H1 (cell line): ENCODE data around the gene TIMP3. TPM values are rescaled to one million over a fixed set of nuclear protein-coding genes. Genes with fewer than 3 reads are reported as not detected.

Experiments
- CTCF ChIA-PET: fragments of 300-600 bp; sonication (Branson Sonifier 250); formaldehyde crosslinking; loops from one replicate; lab custom pipeline; 2021; ENCODE audit not compliant: partially characterized antibody; lab: Charles Lee
- POLR2A ChIA-PET: fragments of 300-600 bp; sonication (Branson Sonifier 250); formaldehyde crosslinking; loops from one replicate; lab custom pipeline; 2021; ENCODE audit warnings: inconsistent platforms; ENCODE audit not compliant: partially characterized antibody; lab: Charles Lee
- DNase-seq, 2 experiments: peaks; one replicate each; pipeline versions ENCODE4 v3.0.0 to v3.0.0-alpha.2; 2010 to 2022; ENCODE audit warnings: low spot score in 2 of 2, low read depth in 1 of 2, mixed read lengths in 1 of 2
- FAIRE-seq: peaks from 2 replicates; lab custom pipeline; 2011; peaks lifted over from hg19 to GRCh38; lab: Jason Lieb, UNC
- H2AFZ ChIP-seq: 2 replicates; pipeline ENCODE4 v1.8.1; 2012; ENCODE audit warnings: low read length, inconsistent platforms
- H2AK5ac ChIP-seq: 2 replicates; pipeline ENCODE4 v1.6.1; 2013; ENCODE audit warnings: low read depth, low read length
- H2BK120ac ChIP-seq: replicated peaks from 2 replicates; pipeline ENCODE3; 2013; ENCODE audit warnings: low read depth, low read length, inconsistent platforms
- H2BK12ac ChIP-seq: 2 replicates; pipeline ENCODE4 v1.6.1; 2013; ENCODE audit warnings: low read depth, low read length
- H2BK15ac ChIP-seq: 2 replicates; pipeline ENCODE4 v1.6.1; 2013; ENCODE audit warnings: low read length
- H2BK20ac ChIP-seq: 2 replicates; pipeline ENCODE4 v1.6.1; 2013; ENCODE audit warnings: low read length
- H2BK5ac ChIP-seq: 2 replicates; pipeline ENCODE4 v1.6.1; 2013; ENCODE audit warnings: low read depth, low read length
- H3K14ac ChIP-seq: 2 replicates; pipeline ENCODE4 v1.6.1; 2013; ENCODE audit warnings: inconsistent platforms; ENCODE audit not compliant: insufficient read length
- H3K18ac ChIP-seq: 2 replicates; pipeline ENCODE4 v1.6.1; 2013; ENCODE audit warnings: low read length; ENCODE audit errors: extremely low read depth
- H3K23ac ChIP-seq: 2 replicates; pipeline ENCODE4 v1.6.1; 2013; ENCODE audit warnings: inconsistent platforms; ENCODE audit not compliant: insufficient read length
- H3K23me2 ChIP-seq: 2 replicates; pipeline ENCODE4 v1.6.1; 2013; ENCODE audit warnings: low read depth, low read length
- H3K27ac ChIP-seq: 2 replicates; pipeline ENCODE4 v1.6.1; 2011; ENCODE audit warnings: low read depth, low read length, inconsistent platforms
- H3K27me3 ChIP-seq, 4 experiments: replicated peaks in 1 of 4; 1 replicate in 1 of 4; 2 replicates in 3 of 4; pipeline versions ENCODE4 v1.6.1 to v1.8.1; 2011 to 2013; ENCODE audit warnings: low read length in 3 of 4, mild to moderate bottlenecking in 3 of 4, inconsistent platforms in 2 of 4, mixed read lengths in 2 of 4, moderate library complexity in 1 of 4; ENCODE audit not compliant: control insufficient read depth in 3 of 4, insufficient read depth in 3 of 4; ENCODE audit errors: extremely low read depth in 1 of 4
- H3K36me3 ChIP-seq, 4 experiments: 2 replicates each; pipeline versions ENCODE4 v1.6.1 to v1.8.1; 2011 to 2013; ENCODE audit warnings: mild to moderate bottlenecking in 4 of 4, low read length in 3 of 4, moderate library complexity in 2 of 4, control low read depth in 1 of 4, inconsistent platforms in 1 of 4; ENCODE audit not compliant: insufficient read depth in 4 of 4, control insufficient read depth in 2 of 4
- H3K4ac ChIP-seq: replicated peaks from 2 replicates; pipeline ENCODE3; 2013; ENCODE audit warnings: low read length, low read depth, mixed read lengths, inconsistent platforms; ENCODE audit not compliant: insufficient read length
- H3K4me1 ChIP-seq, 4 experiments: replicated peaks in 1 of 4; 1 replicate in 1 of 4; 2 replicates in 3 of 4; pipeline versions ENCODE4 v1.6.1 to v1.8.1; 2011 to 2013; ENCODE audit warnings: low read length in 3 of 4, inconsistent platforms in 2 of 4, mixed read lengths in 1 of 4; ENCODE audit not compliant: insufficient read depth in 4 of 4, control insufficient read depth in 3 of 4
- H3K4me2 ChIP-seq, 2 experiments: 2 replicates each; pipeline versions ENCODE4 v1.6.1 to v1.8.1; 2011 to 2013; ENCODE audit warnings: low read depth in 2 of 2, low read length in 2 of 2, control low read depth in 1 of 2, inconsistent platforms in 1 of 2, mild to moderate bottlenecking in 1 of 2; ENCODE audit not compliant: insufficient read depth in 1 of 2
- H3K4me3 ChIP-seq, 4 experiments: fragments of 200-600, 300-600 bp in 1 of 4; sonication (generic), shearing (Covaris generic), sonication (Bioruptor Twin) in 1 of 4; 2 replicates each; pipeline versions ENCODE4 v1.5.1 to v1.8.1; 2011 to 2016; ENCODE audit warnings: low read length in 4 of 4, low read depth in 3 of 4, control low read depth in 2 of 4, inconsistent platforms in 2 of 4, mild to moderate bottlenecking in 2 of 4, mixed read lengths in 1 of 4, moderate library complexity in 1 of 4; ENCODE audit not compliant: insufficient read depth in 2 of 4; ENCODE audit errors: extremely low read depth in 1 of 4
- H3K56ac ChIP-seq: replicated peaks from 2 replicates; pipeline ENCODE3; 2013; ENCODE audit warnings: low read depth, mild to moderate bottlenecking, mixed read lengths, low read length, inconsistent platforms; ENCODE audit not compliant: insufficient read length
- H3K79me1 ChIP-seq: 2 replicates; pipeline ENCODE4 v1.6.1; 2013; ENCODE audit warnings: low read depth, low read length, control low read depth
- H3K79me2 ChIP-seq, 2 experiments: 2 replicates each; pipeline versions ENCODE4 v1.6.1 to v1.8.1; 2012 to 2013; ENCODE audit warnings: low read length in 2 of 2, mild to moderate bottlenecking in 2 of 2, inconsistent platforms in 1 of 2; ENCODE audit not compliant: insufficient read depth in 2 of 2, control insufficient read depth in 1 of 2
- H3K9ac ChIP-seq, 4 experiments: replicated peaks in 1 of 4; 1 replicate in 1 of 4; 2 replicates in 3 of 4; pipeline versions ENCODE4 v1.6.1 to v1.8.1; 2011 to 2013; ENCODE audit warnings: low read depth in 3 of 4, low read length in 3 of 4, control low read depth in 2 of 4, mild to moderate bottlenecking in 2 of 4, moderate library complexity in 2 of 4, inconsistent platforms in 1 of 4; ENCODE audit errors: extremely low read depth in 1 of 4
- H3K9me3 ChIP-seq, 2 experiments: 2 replicates each; pipeline versions ENCODE4 v1.6.1 to v1.8.1; 2012 to 2013; ENCODE audit warnings: mild to moderate bottlenecking in 2 of 2, moderate library complexity in 2 of 2, control low read depth in 1 of 2, inconsistent platforms in 1 of 2, low read depth in 1 of 2, low read length in 1 of 2, mixed read lengths in 1 of 2; ENCODE audit not compliant: insufficient read depth in 2 of 2
- H4K20me1 ChIP-seq, 2 experiments: replicated peaks in 1 of 2; 2 replicates each; pipeline versions ENCODE3 to v1.8.1; 2011 to 2013; ENCODE audit warnings: inconsistent platforms in 2 of 2, low read length in 2 of 2, mild to moderate bottlenecking in 1 of 2; ENCODE audit not compliant: insufficient read depth in 2 of 2, control insufficient read depth in 1 of 2
- H4K5ac ChIP-seq: 2 replicates; pipeline ENCODE4 v1.6.1; 2013; ENCODE audit warnings: low read length, low read depth, mixed read lengths, inconsistent platforms; ENCODE audit not compliant: insufficient read length
- H4K8ac ChIP-seq: 2 replicates; pipeline ENCODE4 v1.8.0; 2013; ENCODE audit warnings: mild to moderate bottlenecking, moderate library complexity, low read length, inconsistent platforms; ENCODE audit not compliant: insufficient read depth; ENCODE audit errors: extremely low read depth
- H4K91ac ChIP-seq: replicated peaks from 2 replicates; pipeline ENCODE3; 2013; ENCODE audit warnings: low read length, mixed read lengths, inconsistent platforms; ENCODE audit not compliant: insufficient read length
- BACH1 ChIP-seq: IDR thresholded peaks from 2 replicates; pipeline ENCODE4 v1.6.1; 2012; ENCODE audit warnings: low read length, improper control_type of control experiment
- BCL11A ChIP-seq, 2 experiments: IDR thresholded peaks; one replicate each; pipeline ENCODE4 v1.6.1; 2011; ENCODE audit warnings: low read depth in 2 of 2, low read length in 2 of 2, mild to moderate bottlenecking in 2 of 2
- EZH2 ChIP-seq: fragments of 200-600 bp; sonication (generic); IDR thresholded peaks from 2 replicates; pipeline ENCODE4 v1.7.1; 2012; ENCODE audit warnings: low read depth, mild to moderate bottlenecking, moderate library complexity, low read length, inconsistent platforms; ENCODE audit not compliant: severe bottlenecking
- HDAC6 ChIP-seq: IDR thresholded peaks from one replicate; pipeline ENCODE4 v1.7.1; 2012; ENCODE audit warnings: low read depth, mild to moderate bottlenecking, inconsistent platforms, low read length, moderate library complexity
- MAFK ChIP-seq: IDR thresholded peaks from 2 replicates; pipeline ENCODE4 v1.6.1; 2012; ENCODE audit warnings: low read depth, mild to moderate bottlenecking, improper control_type of control experiment, low read length
- NANOG ChIP-seq: IDR thresholded peaks from 2 replicates; pipeline ENCODE4 v1.6.1; 2011; ENCODE audit warnings: low read length, low read depth, mild to moderate bottlenecking, inconsistent platforms; ENCODE audit not compliant: insufficient read depth, poor library complexity, severe bottlenecking
- SIN3A ChIP-seq, 2 experiments: IDR thresholded peaks in 1 of 2; conservative IDR thresholded peaks in 1 of 2; 2 replicates each; pipeline ENCODE4 v1.6.1; 2011 to 2012; ENCODE audit warnings: low read length in 2 of 2, improper control_type of control experiment in 1 of 2, low read depth in 1 of 2, mild to moderate bottlenecking in 1 of 2
- SIRT6 ChIP-seq: IDR thresholded peaks from one replicate; pipeline ENCODE4 v1.7.1; 2012; ENCODE audit warnings: low read length, inconsistent platforms
- SP1 ChIP-seq: IDR thresholded peaks from 2 replicates; pipeline ENCODE4 v1.6.1; 2011; ENCODE audit warnings: low read depth, low read length
- TEAD4 ChIP-seq: IDR thresholded peaks from 2 replicates; pipeline ENCODE4 v1.6.1; 2012; ENCODE audit warnings: low read depth, low read length, inconsistent platforms, mixed read lengths
- WGBS, 2 experiments: shearing (Covaris generic) in 1 of 2; methylation state at CpG; one replicate each; pipeline versions ENCODE4 v1.1.6 to v1.1.7; 2013 to 2015; ENCODE audit warnings: low lambda C conversion rate in 2 of 2, mixed read lengths in 2 of 2, inconsistent platforms in 1 of 2, low coverage in 1 of 2, missing lambda C conversion rate in 1 of 2; ENCODE audit not compliant: insufficient replicate concordance in 2 of 2, insufficient coverage in 1 of 2, insufficient read length in 1 of 2; ENCODE audit errors: extremely low coverage in 1 of 2, missing lambda C conversion rate in 1 of 2; 5-methylcytosine and 5-hydroxymethylcytosine counted together
- polyA plus RNA-seq, 7 experiments: library from polyadenylated mRNA; depleted of rRNA in 3 of 7; stranded (reverse) in 5 of 7; unstranded in 2 of 7; fragments of >200 nt in 5 of 7; fragments of 200-250 nt in 2 of 7; gene quantifications; 1 replicate in 5 of 7; 2 replicates in 1 of 7; 4 replicates in 1 of 7; pipeline versions ENCODE4 v1.2.1 to v1.2.3, GENCODE V29; 2011 to 2013; ENCODE audit warnings: missing spikeins in 2 of 7, mixed read lengths in 2 of 7
- total RNA-seq: library from RNA; stranded (reverse); fragmentation: NEBNext Ultra II Directional; extraction: Animal tissue kit (Norgen Biotek cat#: 25700); gene quantifications from 2 replicates; pipeline ENCODE4 v1.2.1, GENCODE V29; 2021

TIMP3 gene
- total and polyA plus RNA-seq, 2 of the 8 experiments (the other 6 are each of a cell fraction or from before 2014, with no cell fraction given), result 1.3 to 4.7 TPM

GRCh38 chr22:32854351-32854804, 52.9 kb downstream of the TIMP3 start:
- Histone ChIP-seq H2BK5ac (no peak overlapping the region), H3K9me3 (no peaks in the 10 kb centered on the region), H2BK120ac (no peak overlapping the region), H3K23ac (no peak overlapping the region), H3K36me3 (peaks cover 0 to 10% (median 2%) of the 10 kb centered on the region in 4 experiments; a peak in 4 of 8 replicates), H2AFZ (no peak overlapping the region), H3K27me3 (no peaks in the 10 kb centered on the region), H2AK5ac (no peak overlapping the region), H4K20me1 (peaks cover 0 to 2% of the 10 kb centered on the region in 2 experiments), H3K27ac (no peak overlapping the region), H4K8ac (no peak overlapping the region), H3K79me2 (no peaks in the 10 kb centered on the region), H3K4ac (no peak overlapping the region), H3K4me2 (no peak overlapping the region), H3K4me3 (no peak overlapping the region), H2BK15ac (no peak overlapping the region), H3K4me1 (no peaks in the 10 kb centered on the region), H3K14ac (no peak overlapping the region), H2BK20ac (no peak overlapping the region), H3K18ac (no peak overlapping the region), H3K23me2 (no peaks in the 10 kb centered on the region), H4K5ac (no peak overlapping the region), H3K56ac (no peak overlapping the region), H4K91ac (no peak overlapping the region), H3K79me1 (no peaks in the 10 kb centered on the region; the same call in 1 of the 2 replicates), H3K9ac (0 out of 7 replicates have a peak overlapping the region, but pooled peaks of 1 of the 4 experiments have one; percentile 8), H2BK12ac (no peak overlapping the region)
- WGBS, 2 experiments, result 94% methylated on average over 14 of the region's 14 CpGs; no CpG with 5 or more reads in 1 of the 2 experiments
- TF ChIP-seq BCL11A (IDR thresholded peaks at IDR 0.05; ENCODE audit: low read depth in 2 of 2, low read length in 2 of 2) (no peak), EZH2 (no peak), NANOG (no peak), SP1 (no peak), HDAC6 (no peak), MAFK (no peak), TEAD4 (no peak), SIRT6 (no peak), SIN3A (conservative IDR thresholded peaks at IDR 0.05 in 1 of 2, IDR thresholded peaks at IDR 0.05 in 1 of 2; ENCODE audit: low read depth in 1 of 2, low read length in 2 of 2) (no peak), BACH1 (no peak)
- POLR2A ChIA-PET, result no interaction called here
- no peak for DNase-seq
- CTCF ChIA-PET, result interaction anchor here (0.6 kb wide), 1 partner anchor 44 kb away, joined by 3 read pairs; no protein-coding TSS in a partner anchor
- FAIRE-seq, result no peak
